DND-41 (cell line): ENCODE measurements around the gene MUC5B.

Experiments used
- CTCF ChIP-seq: IDR thresholded peaks from 2 replicates; pipeline ENCODE4 v1.5.1; 2012; ENCODE audit warnings: borderline replicate concordance, low read length, moderate library complexity, mild to moderate bottlenecking; ENCODE audit not compliant: poor library complexity, severe bottlenecking; ENCODE audit errors: extremely low read depth
- EZH2 ChIP-seq: IDR thresholded peaks from 3 replicates; pipeline ENCODE4 v1.6.1; 2012; ENCODE audit warnings: borderline replicate concordance, low read depth, mild to moderate bottlenecking, moderate library complexity, low read length, inconsistent platforms; ENCODE audit not compliant: severe bottlenecking

GRCh38 chr11:1308743-1309497 is 86.1 kb downstream of the MUC5B start:
- TF ChIP-seq EZH2 (no peak), CTCF (no peak)
